Astrocyte of the spinal cord (primary cell): ENCODE results near the gene TSSC4.

Source experiments
- DNase-seq: peaks from one replicate; pipeline ENCODE4 v3.0.0; 2011; ENCODE audit warnings: low read depth, low spot score
- H3K4me3 ChIP-seq: 2 replicates; pipeline ENCODE4 v1.5.1; 2011; ENCODE audit warnings: low read depth, mild to moderate bottlenecking, low read length, moderate library complexity
- CTCF ChIP-seq: IDR thresholded peaks from 2 replicates; pipeline ENCODE4 v1.5.1; 2012; ENCODE audit warnings: low read depth, mild to moderate bottlenecking, low read length, inconsistent platforms
- in situ Hi-C: cut with HindIII; loops from 2 replicates; pipeline ENCODE4 v1.10.0; 2017; ENCODE audit warnings: low sequenced_read_pairs

Gene TSSC4

GRCh38 chr11:2377511-2378443 lies 22.8 kb upstream of the TSSC4 start:
- TF ChIP-seq CTCF: no peak
- peak overlapping the region; percentile 64 for H3K4me3 ChIP-seq
- in situ Hi-C loops: no loop called here
- DNase-seq: peak; percentile 58

DNA sequence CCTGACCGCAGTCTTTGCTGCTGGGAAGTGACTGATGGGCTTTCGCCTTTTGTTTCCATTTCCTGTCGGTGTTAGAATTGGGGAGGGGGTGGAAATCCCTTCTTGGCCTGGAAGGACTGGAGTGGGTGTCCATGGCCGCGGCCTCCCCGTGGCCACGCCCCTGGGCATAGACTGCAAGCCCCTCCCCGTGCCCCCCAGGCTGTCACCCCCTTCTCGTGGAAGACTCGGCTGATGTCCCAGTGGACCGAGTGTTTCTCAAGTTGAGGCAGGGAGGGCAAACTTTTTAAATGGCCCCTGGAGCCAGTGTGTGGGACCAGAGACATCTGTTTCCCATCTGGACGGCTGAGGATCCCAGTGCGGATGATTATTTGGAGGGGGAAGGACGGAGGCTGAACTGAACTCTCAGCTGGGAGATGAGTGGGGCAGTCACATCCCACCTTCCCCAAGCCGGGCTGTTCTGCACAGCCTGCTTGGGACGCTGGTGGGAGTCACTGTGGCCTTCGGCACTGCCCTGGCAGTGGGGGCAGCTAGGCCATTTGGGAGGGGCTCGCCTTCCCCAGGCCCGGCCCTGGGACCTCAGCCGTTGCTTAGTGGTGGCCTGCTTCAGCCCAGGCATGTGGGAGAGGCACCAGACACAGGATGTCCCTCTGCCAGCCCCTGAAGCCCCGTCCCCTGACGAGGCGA lies 21.9 kb upstream of the TSSC4 start:
- in situ Hi-C loops: no loop called here

GRCh38 chr11:2379466-2380174 lies 20.9 kb upstream of the TSSC4 start:
- H3K4me3 ChIP-seq: peak overlapping the region; percentile 18
- TF ChIP-seq CTCF: no peak
- DNase-seq: no peak
- in situ Hi-C loops: no loop called here

More for the DNA sequence above, 21.9 kb upstream of the TSSC4 start:
- peak; percentile 28 for DNase-seq
- TF ChIP-seq CTCF: no peak
- H3K4me3 ChIP-seq: peak overlapping the region; percentile 64

- in situ Hi-C loops: no loop called here
- no peak for DNase-seq
- no peak for TF ChIP-seq CTCF
- no peak overlapping the region for H3K4me3 ChIP-seq
Measured at GRCh38 chr11:2380396-2380795, 20.2 kb upstream of the TSSC4 start.

GRCh38 chr11:2380807-2381350 lies 19.7 kb upstream of the TSSC4 start:
- no peak for DNase-seq
- no peak overlapping the region for H3K4me3 ChIP-seq
- in situ Hi-C loops: no loop called here

More at GRCh38 chr11:2380807-2381350, 19.7 kb upstream of the TSSC4 start:
- TF ChIP-seq CTCF: no peak
